ENCODE results near the gene CEP55.
"Not testable (repeated sequence)": the region's sequence is repeated elsewhere in the genome, so short reads cannot be mapped to it uniquely, and the experiment has no call there.

CEP55 gene

GRCh38 chr10:93515071-93516005 lies 18.9 kb downstream of the CEP55 start:
- DNase-seq, result no peak

GRCh38 chr10:93516006-93516380 lies 19.6 kb downstream of the CEP55 start:
- DNase-seq, result no peak

GRCh38 chr10:93518531-93518930 lies 22.1 kb downstream of the CEP55 start:
- DNase-seq, result no peak

GRCh38 chr10:93535293-93535692 lies 38.9 kb downstream of the CEP55 start:
- DNase-seq, result no peak

GRCh38 chr10:93540871-93541270 lies 44.5 kb downstream of the CEP55 start:
- not testable (repeated sequence) for DNase-seq

- DNase-seq, result peak; percentile 30
Observed at GRCh38 chr10:93541402-93542357, 45.3 kb downstream of the CEP55 start.

- DNase-seq, result no peak
Observed at GRCh38 chr10:93542358-93542791, 46.0 kb downstream of the CEP55 start.

- DNase-seq, result not testable (repeated sequence)
Observed at GRCh38 chr10:93546995-93547394, 50.6 kb downstream of the CEP55 start.

- DNase-seq, result no peak
Observed at GRCh38 chr10:93547522-93547921, 51.1 kb downstream of the CEP55 start.

GRCh38 chr10:93548376-93549071 lies 52.1 kb downstream of the CEP55 start:
- no peak for DNase-seq

- DNase-seq, result no peak
Observed at GRCh38 chr10:93550606-93551005, 54.2 kb downstream of the CEP55 start.

GRCh38 chr10:93552780-93553179 lies 56.4 kb downstream of the CEP55 start:
- DNase-seq, result no peak

- no peak for DNase-seq
Observed at GRCh38 chr10:93553482-93554315, 57.3 kb downstream of the CEP55 start.

GRCh38 chr10:93554316-93554663 lies 57.9 kb downstream of the CEP55 start:
- no peak for DNase-seq

GRCh38 chr10:93554760-93555432 lies 58.5 kb downstream of the CEP55 start:
- peak; percentile 47 for DNase-seq

- DNase-seq, result no peak
Observed at GRCh38 chr10:93559490-93559889, 63.1 kb downstream of the CEP55 start.

GRCh38 chr10:93560541-93560940 lies 64.1 kb downstream of the CEP55 start:
- no peak for DNase-seq

GRCh38 chr10:93565446-93565845 lies 69.0 kb downstream of the CEP55 start:
- DNase-seq, result no peak

GRCh38 chr10:93566435-93567276 lies 70.2 kb downstream of the CEP55 start, which contains the start of gene FFAR4:
Gene FFAR4 (plus strand): TSS chr10:93566665. CDS start chr10:93566721, 56 bp downstream.
- DNase-seq, result no peak
